Esophagus squamous epithelium (tissue), 5 donors: ENCODE data around the gene CLCN4. TPM values are rescaled to one million over a fixed set of nuclear protein-coding genes. Genes with fewer than 3 reads are reported as not detected.

Experiments used
- DNase-seq: peaks from one replicate; lab custom pipeline; 2025; lab: John Stamatoyannopoulos, UW
- H3K27ac ChIP-seq, 4 donors: fragments of 200-600 bp; sonication (generic); one replicate each; pipeline ENCODE4 v1.5.1; 2016 to 2019; ENCODE audit warnings: mild to moderate bottlenecking in 1 of 4
- H3K27me3 ChIP-seq, 4 donors: fragments of 200-600 bp; sonication (generic); 1 replicate in 3 of 4; 2 replicates in 1 of 4; pipeline versions ENCODE4 v1.5.1 to v1.6.0; 2017 to 2021; ENCODE audit warnings: antibody characterized with exemption in 1 of 4
- H3K36me3 ChIP-seq, 3 donors: fragments of 200-600 bp; sonication (generic); one replicate each; pipeline ENCODE4 v1.5.1; 2016 to 2019
- H3K4me1 ChIP-seq, 3 donors: fragments of 200-600 bp; sonication (generic); one replicate each; pipeline ENCODE4 v1.5.1; 2017 to 2019
- H3K4me3 ChIP-seq, 4 donors: fragments of 200-600 bp; sonication (generic); 1 replicate in 3 of 4; 2 replicates in 1 of 4; pipeline ENCODE4 v1.5.1; 2016 to 2019; ENCODE audit warnings: mild to moderate bottlenecking in 2 of 4, moderate library complexity in 1 of 4
- H3K9me3 ChIP-seq, 3 donors: fragments of 200-600 bp; sonication (generic); one replicate each; pipeline ENCODE4 v1.5.1; 2016 to 2019
- CTCF ChIP-seq, 6 experiments: fragments of 450-650 bp in 4 of 6; fragments of 200-600 bp in 2 of 6; sonication (generic) in 2 of 6; IDR thresholded peaks; one replicate each; pipeline ENCODE4 v1.5.1; 2016 to 2019; ENCODE audit warnings: antibody characterized with exemption in 6 of 6, mild to moderate bottlenecking in 4 of 6, moderate library complexity in 4 of 6
- POLR2A ChIP-seq, 4 donors: fragments of 450-650 bp; IDR thresholded peaks; one replicate each; pipeline ENCODE4 v1.6.1; 2017; ENCODE audit warnings: antibody characterized with exemption in 4 of 4, mild to moderate bottlenecking in 4 of 4, moderate library complexity in 3 of 4
- WGBS, 2 donors: methylation state at CpG; one replicate each; pipeline ENCODE4 v1.1.5; 2018; 5-methylcytosine and 5-hydroxymethylcytosine counted together
- intact Hi-C: fragments of 100-400 bp; cut with DNase I; formaldehyde crosslinking; loops from one replicate; pipeline ENCODE4 v1.15.0; 2022
- total RNA-seq, 4 donors: library from RNA; depleted of rRNA; stranded (reverse); fragments of >200 nt; gene quantifications; one replicate each; pipeline ENCODE4 v1.1.0, GENCODE V29; 2016
- donor health status: DM: yes; HTN: yes; CAD: no.

The CLCN4 gene
- total RNA-seq, 4 donors from 2014 or later, result 0.04 to 3.1 (median 0.53) TPM

GRCh38 chrX:10243106-10243505, 86.3 kb downstream of the CLCN4 start:
- no peak for TF ChIP-seq POLR2A (IDR thresholded peaks at IDR 0.05)
- no peak for TF ChIP-seq CTCF (IDR thresholded peaks at IDR 0.05)
- no peak overlapping the region for H3K4me3 ChIP-seq
- H3K4me1 ChIP-seq, result no peaks in the 10 kb centered on the region
- WGBS, 2 donors, result 60 to 88% methylated on average over 4 of the region's 4 CpGs
- intact Hi-C loops, result no loop called here
- no peaks in the 10 kb centered on the region for H3K9me3 ChIP-seq
- H3K27me3 ChIP-seq, result no peaks in the 10 kb centered on the region
- DNase-seq, result no peak
- no peak overlapping the region for H3K27ac ChIP-seq
- no peaks in the 10 kb centered on the region for H3K36me3 ChIP-seq

GRCh38 chrX:10244915-10245622, 88.3 kb downstream of the CLCN4 start:
- H3K9me3 ChIP-seq, result no peaks in the 10 kb centered on the region
- DNase-seq, result no peak
- TF ChIP-seq POLR2A (IDR thresholded peaks at IDR 0.05) (no peak), CTCF (IDR thresholded peaks at IDR 0.05) (no peak)

GRCh38 chrX:10245886-10246285, 89.1 kb downstream of the CLCN4 start:
- WGBS, 2 donors, result 80 to 86% methylated on average over 4 of the region's 4 CpGs
- no peak overlapping the region for H3K27ac ChIP-seq

More at GRCh38 chrX:10244915-10245622, 88.3 kb downstream of the CLCN4 start:
- WGBS, 2 donors, result 59 to 83% methylated on average over 3 to 8 of the region's 9 CpGs
- no peaks in the 10 kb centered on the region for H3K27me3 ChIP-seq
- H3K27ac ChIP-seq, result no peak overlapping the region
- no peak overlapping the region for H3K4me3 ChIP-seq
- no peaks in the 10 kb centered on the region for H3K36me3 ChIP-seq
- no peaks in the 10 kb centered on the region for H3K4me1 ChIP-seq
- intact Hi-C loops, result no loop called here

GRCh38 chrX:10246297-10246696, 89.5 kb downstream of the CLCN4 start:
- intact Hi-C loops, result no loop called here
- 63 to 72% methylated on average over 3 to 4 of the region's 4 CpGs for WGBS, 2 donors
- no peak for TF ChIP-seq CTCF (IDR thresholded peaks at IDR 0.05)
- TF ChIP-seq POLR2A (IDR thresholded peaks at IDR 0.05), result no peak
- DNase-seq, result no peak
- no peaks in the 10 kb centered on the region for H3K27me3 ChIP-seq
- no peak overlapping the region for H3K27ac ChIP-seq
- no peaks in the 10 kb centered on the region for H3K36me3 ChIP-seq
- H3K9me3 ChIP-seq, result no peaks in the 10 kb centered on the region
- no peaks in the 10 kb centered on the region for H3K4me1 ChIP-seq
- H3K4me3 ChIP-seq, result no peak overlapping the region

More at GRCh38 chrX:10245886-10246285, 89.1 kb downstream of the CLCN4 start:
- TF ChIP-seq CTCF (IDR thresholded peaks at IDR 0.05) (no peak), POLR2A (IDR thresholded peaks at IDR 0.05) (no peak)
- H3K27me3 ChIP-seq, result no peaks in the 10 kb centered on the region
- no peaks in the 10 kb centered on the region for H3K36me3 ChIP-seq
- no peak for DNase-seq
- no peaks in the 10 kb centered on the region for H3K4me1 ChIP-seq
- intact Hi-C loops, result no loop called here
- H3K4me3 ChIP-seq, result no peak overlapping the region
- no peaks in the 10 kb centered on the region for H3K9me3 ChIP-seq

GRCh38 chrX:10246846-10247245, 90.1 kb downstream of the CLCN4 start:
- H3K36me3 ChIP-seq, result no peaks in the 10 kb centered on the region
- no peak overlapping the region for H3K27ac ChIP-seq
- 78 to 83% methylated on average over 2 of the region's 2 CpGs for WGBS, 2 donors
- H3K9me3 ChIP-seq, result no peaks in the 10 kb centered on the region
- H3K27me3 ChIP-seq, result no peaks in the 10 kb centered on the region
- intact Hi-C loops, result no loop called here
- TF ChIP-seq POLR2A (IDR thresholded peaks at IDR 0.05) (no peak), CTCF (IDR thresholded peaks at IDR 0.05) (no peak)
- no peak for DNase-seq
- no peak overlapping the region for H3K4me3 ChIP-seq
- no peaks in the 10 kb centered on the region for H3K4me1 ChIP-seq
